H9 (cell line): ENCODE results near the gene SLC4A2. TPM values are rescaled to one million over a fixed set of nuclear protein-coding genes. Genes with fewer than 3 reads are reported as not detected.

Source experiments
- DNase-seq: peaks from one replicate; pipeline ENCODE4 v3.0.0-alpha.2; 2017
- H2AFZ ChIP-seq: one replicate; pipeline ENCODE4 v1.6.1; 2013; ENCODE audit warnings: mild to moderate bottlenecking, low read length, control low read depth, moderate library complexity
- H2AK5ac ChIP-seq: 2 replicates; pipeline ENCODE4 v1.6.1; 2013; ENCODE audit warnings: low read length, control low read depth, mixed read lengths; ENCODE audit not compliant: insufficient read length
- H2BK120ac ChIP-seq: one replicate; pipeline ENCODE4 v1.6.1; 2013; ENCODE audit warnings: low read depth, mild to moderate bottlenecking, low read length, control low read depth, inconsistent platforms; ENCODE audit not compliant: poor library complexity, severe bottlenecking
- H2BK12ac ChIP-seq: 2 replicates; pipeline ENCODE4 v1.6.1; 2013; ENCODE audit warnings: low read length, control low read depth, mixed read lengths, low read depth; ENCODE audit not compliant: insufficient read length
- H2BK15ac ChIP-seq: 2 replicates; pipeline ENCODE4 v1.6.1; 2013; ENCODE audit warnings: low read depth, low read length, control low read depth
- H2BK20ac ChIP-seq: one replicate; pipeline ENCODE4 v1.6.1; 2013; ENCODE audit warnings: low read depth, mild to moderate bottlenecking, low read length, control low read depth, inconsistent platforms; ENCODE audit not compliant: poor library complexity, severe bottlenecking
- H2BK5ac ChIP-seq: 2 replicates; pipeline ENCODE4 v1.6.1; 2013; ENCODE audit warnings: low read length, control low read depth, mixed read lengths; ENCODE audit not compliant: insufficient read length
- H3K14ac ChIP-seq: 2 replicates; pipeline ENCODE4 v1.6.1; 2013; ENCODE audit warnings: low read length, control low read depth; ENCODE audit not compliant: insufficient read depth
- H3K18ac ChIP-seq: 2 replicates; pipeline ENCODE4 v1.6.1; 2013; ENCODE audit warnings: low read depth, mild to moderate bottlenecking, mixed read lengths, low read length, control low read depth; ENCODE audit not compliant: insufficient read length
- H3K23ac ChIP-seq: 2 replicates; pipeline ENCODE4 v1.6.1; 2013; ENCODE audit warnings: low read length, control low read depth, mixed read lengths, low read depth; ENCODE audit not compliant: insufficient read length
- H3K23me2 ChIP-seq: 2 replicates; pipeline ENCODE4 v1.6.1; 2013; ENCODE audit warnings: low read depth, mild to moderate bottlenecking, mixed read lengths, low read length, control low read depth; ENCODE audit not compliant: insufficient read length, poor library complexity, severe bottlenecking
- H3K27ac ChIP-seq: 2 replicates; pipeline ENCODE4 v1.5.1; 2013; ENCODE audit warnings: low read length, control low read depth, mixed read lengths, low read depth; ENCODE audit not compliant: insufficient read length
- H3K27me3 ChIP-seq: 2 replicates; pipeline ENCODE4 v1.6.1; 2013; ENCODE audit warnings: low read length, control low read depth, inconsistent platforms; ENCODE audit not compliant: insufficient read depth
- H3K4ac ChIP-seq: 2 replicates; pipeline ENCODE4 v1.6.1; 2013; ENCODE audit warnings: low read depth, mild to moderate bottlenecking, control low read depth, inconsistent platforms, low read length, moderate library complexity
- H3K4me1 ChIP-seq: 2 replicates; pipeline ENCODE4 v1.6.1; 2013; ENCODE audit warnings: low read length, control low read depth, inconsistent platforms; ENCODE audit not compliant: insufficient read depth
- H3K4me2 ChIP-seq: 2 replicates; pipeline ENCODE4 v1.6.1; 2013; ENCODE audit warnings: low read length, control low read depth, mixed read lengths; ENCODE audit not compliant: insufficient read length, insufficient read depth
- H3K56ac ChIP-seq: 2 replicates; pipeline ENCODE4 v1.6.1; 2013; ENCODE audit warnings: low read depth, mild to moderate bottlenecking, mixed read lengths, low read length, control low read depth; ENCODE audit not compliant: insufficient read length
- H3K79me1 ChIP-seq: 2 replicates; pipeline ENCODE4 v1.6.1; 2013; ENCODE audit warnings: low read depth, mild to moderate bottlenecking, moderate library complexity, low read length, control low read depth, inconsistent platforms; ENCODE audit not compliant: insufficient read depth, poor library complexity, severe bottlenecking
- H3K79me2 ChIP-seq: 2 replicates; pipeline ENCODE4 v1.6.1; 2013; ENCODE audit warnings: low read length, control low read depth, inconsistent platforms; ENCODE audit not compliant: insufficient read depth
- H3K9ac ChIP-seq: 2 replicates; pipeline ENCODE4 v1.6.1; 2013; ENCODE audit warnings: low read length, control low read depth, mixed read lengths; ENCODE audit not compliant: insufficient read length; ENCODE audit errors: extremely low read depth
- H3K9me3 ChIP-seq: one replicate; pipeline ENCODE4 v1.6.1; 2013; ENCODE audit warnings: low read depth, low read length, inconsistent platforms; ENCODE audit not compliant: control insufficient read depth
- H3T11ph ChIP-seq: one replicate; pipeline ENCODE4 v1.6.1; 2013; ENCODE audit warnings: mild to moderate bottlenecking, low read length, control low read depth, inconsistent platforms
- H4K20me1 ChIP-seq: one replicate; pipeline ENCODE4 v1.6.1; 2013; ENCODE audit not compliant: control insufficient read depth, insufficient read length, insufficient read depth
- H4K5ac ChIP-seq: 2 replicates; pipeline ENCODE4 v1.6.1; 2013; ENCODE audit warnings: low read depth, mild to moderate bottlenecking, mixed read lengths, low read length, control low read depth; ENCODE audit not compliant: insufficient read length
- H4K8ac ChIP-seq: replicated peaks from 2 replicates; pipeline ENCODE4 v1.6.1; 2013; ENCODE audit warnings: low read length, control low read depth, mixed read lengths, low read depth; ENCODE audit not compliant: insufficient read length
- H4K91ac ChIP-seq: 2 replicates; pipeline ENCODE4 v1.6.1; 2013; ENCODE audit warnings: low read depth, mild to moderate bottlenecking, moderate library complexity, mixed read lengths, low read length, control low read depth; ENCODE audit not compliant: insufficient read length
- H3K27ac Mint-ChIP-seq, 3 experiments: 2 replicates in 2 of 3; 3 replicates in 1 of 3; pipeline ENCODE4 v1.8.0; 2020 to 2021; ENCODE audit warnings: mixed read lengths in 3 of 3, mild to moderate bottlenecking in 1 of 3, moderate library complexity in 1 of 3
- H3K27me3 Mint-ChIP-seq: 2 replicates; pipeline ENCODE4 v1.8.0; 2021; ENCODE audit warnings: low read depth, mild to moderate bottlenecking, moderate library complexity, mixed read lengths
- H3K36me3 Mint-ChIP-seq, 3 experiments: 2 replicates in 2 of 3; 3 replicates in 1 of 3; pipeline ENCODE4 v1.8.0; 2020 to 2021; ENCODE audit warnings: low read depth in 3 of 3, mixed read lengths in 3 of 3; ENCODE audit not compliant: insufficient read depth in 1 of 3
- H3K4me1 Mint-ChIP-seq, 2 experiments: 2 replicates each; pipeline ENCODE4 v1.8.0; 2020; ENCODE audit warnings: mixed read lengths in 2 of 2
- H3K4me3 Mint-ChIP-seq, 2 experiments: 2 replicates in 1 of 2; 3 replicates in 1 of 2; pipeline ENCODE4 v1.8.0; 2020 to 2021; ENCODE audit warnings: mild to moderate bottlenecking in 2 of 2, mixed read lengths in 2 of 2, moderate library complexity in 1 of 2
- H3K9me3 Mint-ChIP-seq, 2 experiments: 2 replicates in 1 of 2; 3 replicates in 1 of 2; pipeline ENCODE4 v1.8.0; 2020; ENCODE audit warnings: mild to moderate bottlenecking in 2 of 2, mixed read lengths in 2 of 2, moderate library complexity in 1 of 2
- CTCF ChIP-seq: fragments of 200-600 bp; sonication (generic); conservative IDR thresholded peaks from 3 replicates; pipeline ENCODE4 v1.8.0; 2021; ENCODE audit warnings: antibody characterized with exemption, mild to moderate bottlenecking
- WGBS: extraction: QIAGEN DNeasy Blood & Tissue Kit; methylation state at CpG from one replicate; pipeline ENCODE4 v1.1.7; 2013; ENCODE audit warnings: missing lambda C conversion rate, low lambda C conversion rate, mixed read lengths; ENCODE audit not compliant: insufficient read length; ENCODE audit errors: extremely low coverage; 5-methylcytosine and 5-hydroxymethylcytosine counted together
- total RNA-seq: library from RNA; stranded (reverse); gene quantifications from 2 replicates; pipeline ENCODE4 v1.2.1, GENCODE V29; 2021

SLC4A2 gene
- total RNA-seq, 1 experiment from 2014 or later, result 136 TPM

DNA sequence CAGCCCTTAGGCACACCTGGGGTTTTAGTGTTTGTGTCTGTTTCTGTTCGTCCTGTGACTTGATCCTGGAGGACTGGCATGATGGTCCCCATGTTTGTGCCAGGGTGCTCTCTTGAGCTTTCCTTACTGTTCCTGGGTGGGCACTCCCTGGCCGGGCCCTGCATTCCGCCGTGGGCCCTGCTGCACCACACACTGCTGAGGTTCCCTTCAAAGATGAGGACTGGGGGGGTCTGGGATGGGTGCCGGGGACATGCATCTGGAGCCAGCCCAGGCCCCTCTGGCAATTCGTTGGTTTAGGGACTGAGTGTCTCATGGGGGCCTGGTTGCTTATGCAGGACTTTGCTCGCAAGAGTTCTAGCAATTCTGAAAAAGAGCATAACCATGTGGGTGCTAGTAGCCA lies 31.6 kb downstream of the SLC4A2 start:
- Mint-ChIP-seq H3K27ac (peak overlapping the region in 1 of 3 experiments; percentile 76; a peak in 1 of 7 replicates), H3K36me3 (peaks cover 0 to 24% (median 5%) of the 10 kb centered on the region in 3 experiments; a peak in 5 of 7 replicates), H3K9me3 (no peaks in the 10 kb centered on the region), H3K27me3 (peaks cover 7% of the 10 kb centered on the region), H3K4me1 (peaks cover 32 to 36% of the 10 kb centered on the region in 2 experiments), H3K4me3 (peak overlapping the region in 1 of 2 experiments; percentile 33; a peak in 1 of 5 replicates)
- no peak overlapping the region for H3K4ac ChIP-seq
- H2AFZ ChIP-seq, result no peak overlapping the region
- no peaks in the 10 kb centered on the region; the same call in 1 of the 2 replicates for H3K27me3 ChIP-seq
- no peak overlapping the region for H2BK15ac ChIP-seq
- peaks cover 6% of the 10 kb centered on the region for H3K79me1 ChIP-seq
- H3K14ac ChIP-seq, result no peak overlapping the region
- H3K23ac ChIP-seq, result no peak overlapping the region
- H3K4me2 ChIP-seq, result no peak overlapping the region
- H3K27ac ChIP-seq, result no peak overlapping the region
- H2AK5ac ChIP-seq, result no peak overlapping the region
- no peak overlapping the region for H2BK12ac ChIP-seq
- H3K9ac ChIP-seq, result no peak overlapping the region
- no peak for TF ChIP-seq CTCF
- H3K56ac ChIP-seq, result no peak overlapping the region
- H4K91ac ChIP-seq, result no peak overlapping the region
- H3K4me1 ChIP-seq, result no peaks in the 10 kb centered on the region
- H2BK5ac ChIP-seq, result no peak overlapping the region
- no peak overlapping the region for H2BK20ac ChIP-seq
- DNase-seq, result no peak
- no peaks in the 10 kb centered on the region for H4K20me1 ChIP-seq
- no peak overlapping the region for H4K5ac ChIP-seq
- no peak overlapping the region for H4K8ac ChIP-seq
- peaks cover 13% of the 10 kb centered on the region for H3K23me2 ChIP-seq
- H3K18ac ChIP-seq, result no peak overlapping the region
- no CpG with 5 or more reads among the region's 7 CpGs for WGBS
- H2BK120ac ChIP-seq, result no peak overlapping the region
- H3T11ph ChIP-seq, result no peak overlapping the region
- peaks cover 25% of the 10 kb centered on the region for H3K79me2 ChIP-seq
- no peaks in the 10 kb centered on the region for H3K9me3 ChIP-seq
